Fibroblast of skin of left quadriceps (primary cell): ENCODE measurements around the gene LYST.
"Not testable (repeated sequence)": the region's sequence is repeated elsewhere in the genome, so short reads cannot be mapped to it uniquely, and the experiment has no call there.

Experiments used
- DNase-seq, 2 experiments: peaks; one replicate each; pipeline ENCODE4 v3.0.0-alpha.2; 2013; ENCODE audit warnings: low read depth in 2 of 2

The LYST gene

GRCh38 chr1:235858766-235859165, 7.9 kb downstream of the LYST start:
- no peak for DNase-seq

DNA sequence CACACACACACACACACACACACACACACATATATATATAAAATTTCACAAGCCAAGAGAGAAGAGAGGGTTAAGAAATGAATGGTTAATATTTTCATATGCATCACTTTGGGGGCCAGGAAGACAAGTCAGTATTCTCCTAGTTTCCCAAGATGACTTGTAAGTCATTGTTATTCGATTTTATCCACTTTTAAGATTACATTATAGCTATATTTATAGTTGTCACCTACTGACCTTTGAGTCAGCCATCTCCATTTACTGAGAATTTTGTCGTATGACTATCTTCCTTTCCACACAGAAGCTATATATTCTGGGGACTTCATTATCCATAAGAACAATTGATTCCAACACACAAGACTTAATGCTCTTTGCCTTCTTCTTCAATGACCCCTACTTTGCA, 8.9 kb downstream of the LYST start:
- DNase-seq: no peak

- no peak for DNase-seq
Measured at GRCh38 chr1:235855811-235856429, 10.8 kb downstream of the LYST start.

DNA sequence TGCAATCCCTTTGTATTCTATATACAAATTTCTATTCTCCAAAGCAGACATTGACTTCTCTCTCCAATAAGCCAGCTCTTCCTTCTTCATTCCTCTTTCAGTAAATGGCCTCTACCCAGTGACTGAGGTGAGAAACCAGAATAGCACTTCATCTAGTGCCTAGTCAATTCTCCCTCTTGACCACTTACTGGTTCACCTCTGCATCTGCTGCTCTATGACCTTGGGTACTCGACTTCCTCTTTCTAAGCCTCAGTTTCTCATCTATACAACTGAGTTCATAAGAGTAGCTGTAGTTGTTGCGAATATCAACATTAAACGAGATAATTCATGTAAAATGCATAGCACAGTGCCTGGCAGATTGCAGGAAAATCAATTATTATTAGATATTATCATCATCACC, 12.4 kb downstream of the LYST start:
- DNase-seq: no peak

DNA sequence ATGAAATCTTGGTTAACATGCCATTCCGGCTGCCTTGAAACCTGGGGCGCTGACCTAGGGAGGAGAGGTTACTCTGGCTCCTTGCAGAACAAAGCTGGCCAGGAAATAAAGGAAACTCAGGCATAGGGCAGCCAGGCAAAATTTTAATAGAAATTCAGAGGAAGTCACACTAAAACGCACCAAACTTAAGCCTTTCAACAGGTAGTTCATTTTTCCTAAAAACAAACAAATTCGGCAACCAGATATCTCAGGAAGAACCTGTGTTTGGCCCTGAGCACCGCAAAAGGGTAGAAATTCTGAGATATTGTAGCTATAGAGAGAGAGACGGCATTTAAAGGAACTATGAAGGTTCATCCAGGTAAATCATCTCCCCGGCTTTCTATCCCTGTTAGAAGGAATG, 13.1 kb downstream of the LYST start:
- DNase-seq: no peak

GRCh38 chr1:235852887-235853286, 13.8 kb downstream of the LYST start:
- no peak for DNase-seq

GRCh38 chr1:235851939-235852338, 14.8 kb downstream of the LYST start:
- no peak for DNase-seq

- DNase-seq: not testable (repeated sequence)
Measured at GRCh38 chr1:235848251-235848650, 18.5 kb downstream of the LYST start.

GRCh38 chr1:235845656-235846107, 21.0 kb downstream of the LYST start:
- not testable (repeated sequence) for DNase-seq

GRCh38 chr1:235844776-235845175, 21.9 kb downstream of the LYST start:
- DNase-seq: no peak

DNA sequence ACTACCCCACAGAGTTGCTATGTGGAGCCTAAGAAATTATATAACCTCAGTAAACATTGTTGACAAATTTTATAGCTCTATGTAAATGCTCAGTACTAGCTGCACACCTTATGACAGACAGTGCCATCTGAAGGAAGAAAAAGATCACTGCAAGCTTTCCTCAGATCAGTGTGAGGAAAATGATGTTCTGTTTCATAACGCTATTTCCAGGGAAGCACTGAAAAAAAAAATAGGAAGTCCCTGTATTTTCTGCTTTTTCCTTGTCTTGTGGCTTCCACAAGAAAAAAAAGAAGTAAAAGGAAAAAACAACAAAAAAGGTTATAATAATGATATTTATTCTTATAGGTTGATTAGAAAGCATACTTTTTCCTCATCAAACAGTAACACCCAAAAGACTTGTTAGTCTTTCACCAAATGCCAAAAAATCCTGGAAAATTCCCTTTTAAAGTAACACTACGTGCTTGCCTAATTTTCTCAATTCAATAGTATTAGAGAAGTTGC, 23.2 kb downstream of the LYST start:
- DNase-seq: peak in 1 of 2 experiments; percentile 16

- no peak for DNase-seq
Measured at GRCh38 chr1:235841938-235842545, 24.7 kb downstream of the LYST start.

GRCh38 chr1:235838021-235838420, 28.7 kb downstream of the LYST start:
- no peak for DNase-seq

GRCh38 chr1:235835226-235835625, 31.5 kb downstream of the LYST start:
- DNase-seq: no peak

DNA sequence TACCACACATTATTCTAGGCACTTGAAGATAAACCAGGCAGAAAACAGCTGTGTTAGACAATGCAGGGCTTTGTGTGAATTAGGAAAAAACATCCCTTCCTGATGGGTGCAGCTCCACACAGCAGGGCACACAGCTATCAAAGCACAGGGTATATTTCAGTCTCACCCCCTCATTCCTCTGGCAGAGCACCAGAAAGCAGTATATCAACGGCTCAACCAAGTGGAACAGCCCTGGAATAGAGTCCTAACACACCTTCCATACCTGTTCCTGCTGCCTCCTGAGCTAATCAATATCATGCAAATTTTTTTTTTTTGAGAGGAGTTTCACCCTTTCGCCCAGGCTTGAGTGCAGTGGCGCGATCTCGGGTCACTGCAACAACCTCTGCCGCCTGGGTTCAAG, 32.1 kb downstream of the LYST start:
- DNase-seq: no peak

DNA sequence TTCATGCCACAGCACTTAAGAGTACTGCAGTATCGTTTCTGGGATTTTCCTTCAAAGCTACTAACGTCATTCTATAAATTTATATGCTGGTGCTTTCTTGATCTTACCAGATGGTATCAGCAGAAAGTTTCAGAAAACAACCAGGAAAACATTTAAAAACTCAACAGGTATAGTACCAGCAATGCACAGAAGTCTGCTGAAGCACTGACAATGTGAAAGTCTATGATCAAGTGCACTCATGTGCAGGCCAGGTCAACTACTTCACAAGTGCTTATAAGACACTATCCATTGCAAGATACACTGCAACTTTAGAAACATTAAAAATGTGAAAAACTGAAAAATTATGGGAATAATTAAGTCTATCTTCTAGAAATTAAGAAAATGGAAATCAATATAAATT, 34.7 kb downstream of the LYST start:
- DNase-seq: no peak

DNA sequence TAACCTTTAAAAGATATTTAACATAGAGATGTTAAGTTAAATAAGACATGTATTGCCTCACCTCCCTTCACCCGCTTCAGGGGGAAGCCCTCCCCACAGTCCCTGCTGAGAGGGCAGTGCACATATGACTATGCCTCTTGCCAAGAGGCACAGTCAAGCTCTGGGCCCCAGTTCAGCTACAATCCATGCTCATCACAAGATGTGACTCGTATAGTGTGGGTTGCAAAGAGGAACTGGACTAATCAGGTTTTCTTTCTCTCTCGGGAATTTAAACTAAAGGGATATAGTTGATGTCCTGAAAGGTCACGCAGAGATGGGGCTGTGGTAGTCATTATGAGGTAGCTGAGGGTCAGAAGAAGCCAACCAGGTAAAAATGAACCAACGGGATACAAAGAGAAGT, 35.6 kb downstream of the LYST start:
- peak; percentile 10 to 20 for DNase-seq

- no peak for DNase-seq
Measured at GRCh38 chr1:235826102-235826854, 40.4 kb downstream of the LYST start.

GRCh38 chr1:235825229-235825628, 41.5 kb downstream of the LYST start:
- no peak for DNase-seq

DNA sequence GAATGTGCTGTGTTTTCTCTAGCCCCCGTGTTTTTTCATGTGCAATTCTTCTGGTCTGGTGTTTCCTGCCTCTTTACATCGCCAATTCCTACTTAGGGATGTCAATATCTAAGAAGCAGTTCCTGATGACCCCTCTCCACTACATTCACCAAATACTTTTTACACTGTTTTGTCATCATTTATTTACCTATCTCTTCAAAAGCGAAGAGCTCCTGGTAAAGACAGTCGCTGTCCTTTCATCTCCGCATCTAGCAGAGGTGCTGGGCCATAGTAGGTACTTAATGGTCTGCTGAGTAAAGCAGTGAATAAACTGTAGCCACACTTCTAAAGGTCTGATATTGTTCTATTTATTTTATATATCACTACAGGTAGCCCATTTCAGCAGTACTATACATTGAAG, 43.0 kb downstream of the LYST start:
- DNase-seq: no peak

DNA sequence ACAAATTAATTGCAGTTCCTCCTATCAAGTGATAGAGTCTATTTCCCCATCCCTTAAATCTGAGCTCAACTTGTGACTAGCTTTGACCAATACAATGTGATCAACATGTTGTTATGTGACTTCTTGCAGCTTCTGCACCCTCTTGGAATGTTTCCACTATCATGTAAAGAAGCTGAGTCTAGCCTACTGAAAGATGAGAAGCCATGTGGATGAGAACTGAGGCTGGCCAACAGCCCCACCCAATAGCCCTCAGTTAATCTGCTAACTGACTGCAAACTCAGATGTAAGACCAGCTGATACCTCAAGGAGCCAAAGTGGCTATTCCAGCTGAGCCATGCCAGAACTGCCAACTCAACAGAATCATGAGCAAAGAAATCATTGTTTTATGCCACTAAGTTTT, 44.0 kb downstream of the LYST start:
- DNase-seq: no peak

DNA sequence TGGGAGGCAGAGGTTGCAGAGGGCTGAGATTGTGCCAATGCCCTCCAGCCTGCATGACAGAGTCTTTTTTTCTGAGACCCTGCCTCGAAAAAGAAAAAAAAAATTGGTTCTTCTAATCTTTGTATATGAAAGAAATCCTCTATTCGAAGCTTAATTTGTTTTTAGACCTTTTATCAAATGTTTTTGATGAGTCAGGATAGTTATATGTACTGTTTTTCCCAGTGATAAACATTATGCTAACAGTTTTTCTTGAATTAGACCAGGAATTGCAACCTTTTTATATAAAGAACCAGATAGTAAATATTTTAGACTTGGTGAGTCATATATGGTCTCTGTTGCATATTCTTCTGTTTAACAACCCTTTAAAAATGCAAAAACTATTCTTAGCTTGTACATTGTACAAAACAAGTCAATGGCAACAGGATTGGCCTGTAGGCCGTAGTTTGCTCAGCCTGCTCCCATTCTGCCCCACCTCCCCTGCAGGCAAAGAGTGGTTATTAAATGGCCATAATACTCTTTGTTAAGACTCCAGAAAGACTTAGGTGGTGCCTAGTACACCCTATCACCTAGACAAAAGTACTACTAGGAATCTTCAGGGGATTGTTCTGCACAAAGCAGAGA, 45.2 kb downstream of the LYST start:
- peak; percentile 55 to 57 for DNase-seq
